Coronary artery (tissue), 2 donors: Measurements from ENCODE around the gene PAK1IP1.
"Not testable (repeated sequence)": the region's sequence is repeated elsewhere in the genome, so short reads cannot be mapped to it uniquely, and the experiment has no call there.

Experiments
- DNase-seq: peaks from one replicate; pipeline ENCODE4 v3.0.0-alpha.2; 2017; ENCODE audit warnings: low spot score
- H3K27ac ChIP-seq, 2 donors: fragments of 200-600 bp; sonication (generic); one replicate each; pipeline ENCODE4 v1.5.1; 2016 to 2019
- H3K4me3 ChIP-seq: fragments of 200-600 bp; sonication (generic); 2 replicates; pipeline ENCODE4 v1.5.1; 2016; ENCODE audit warnings: mild to moderate bottlenecking, moderate library complexity
- TF ChIP-seq, protein P1 (sequence below): fragments of 200-600 bp; sonication (generic); IDR thresholded peaks from one replicate; pipeline ENCODE4 v1.5.1; 2019; ENCODE audit warnings: antibody characterized with exemption

PAK1IP1 gene

GRCh38 chr6:10733151-10733715 is 38.5 kb downstream of the PAK1IP1 start:
- Histone ChIP-seq H3K27ac (no peak overlapping the region), H3K4me3 (no peak overlapping the region)
- TF ChIP-seq, protein P1, sequence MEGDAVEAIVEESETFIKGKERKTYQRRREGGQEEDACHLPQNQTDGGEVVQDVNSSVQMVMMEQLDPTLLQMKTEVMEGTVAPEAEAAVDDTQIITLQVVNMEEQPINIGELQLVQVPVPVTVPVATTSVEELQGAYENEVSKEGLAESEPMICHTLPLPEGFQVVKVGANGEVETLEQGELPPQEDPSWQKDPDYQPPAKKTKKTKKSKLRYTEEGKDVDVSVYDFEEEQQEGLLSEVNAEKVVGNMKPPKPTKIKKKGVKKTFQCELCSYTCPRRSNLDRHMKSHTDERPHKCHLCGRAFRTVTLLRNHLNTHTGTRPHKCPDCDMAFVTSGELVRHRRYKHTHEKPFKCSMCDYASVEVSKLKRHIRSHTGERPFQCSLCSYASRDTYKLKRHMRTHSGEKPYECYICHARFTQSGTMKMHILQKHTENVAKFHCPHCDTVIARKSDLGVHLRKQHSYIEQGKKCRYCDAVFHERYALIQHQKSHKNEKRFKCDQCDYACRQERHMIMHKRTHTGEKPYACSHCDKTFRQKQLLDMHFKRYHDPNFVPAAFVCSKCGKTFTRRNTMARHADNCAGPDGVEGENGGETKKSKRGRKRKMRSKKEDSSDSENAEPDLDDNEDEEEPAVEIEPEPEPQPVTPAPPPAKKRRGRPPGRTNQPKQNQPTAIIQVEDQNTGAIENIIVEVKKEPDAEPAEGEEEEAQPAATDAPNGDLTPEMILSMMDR: no peak
- DNase-seq: no peak

GRCh38 chr6:10733863-10734262 is 39.1 kb downstream of the PAK1IP1 start:
- H3K27ac ChIP-seq: no peak overlapping the region
- no peak for DNase-seq
- TF ChIP-seq, protein P1: no peak

GRCh38 chr6:10736731-10737130 is 42.0 kb downstream of the PAK1IP1 start:
- TF ChIP-seq, protein P1: no peak
- no peak overlapping the region for H3K27ac ChIP-seq
- DNase-seq: no peak
- no peak overlapping the region for H3K4me3 ChIP-seq

More at GRCh38 chr6:10733863-10734262, 39.1 kb downstream of the PAK1IP1 start:
- H3K4me3 ChIP-seq: no peak overlapping the region

- TF ChIP-seq, protein P1: no peak
- Histone ChIP-seq H3K27ac (no peak overlapping the region), H3K4me3 (no peak overlapping the region)
- DNase-seq: peak; percentile 26
Measured at GRCh38 chr6:10740061-10740460, 45.3 kb downstream of the PAK1IP1 start.

DNA sequence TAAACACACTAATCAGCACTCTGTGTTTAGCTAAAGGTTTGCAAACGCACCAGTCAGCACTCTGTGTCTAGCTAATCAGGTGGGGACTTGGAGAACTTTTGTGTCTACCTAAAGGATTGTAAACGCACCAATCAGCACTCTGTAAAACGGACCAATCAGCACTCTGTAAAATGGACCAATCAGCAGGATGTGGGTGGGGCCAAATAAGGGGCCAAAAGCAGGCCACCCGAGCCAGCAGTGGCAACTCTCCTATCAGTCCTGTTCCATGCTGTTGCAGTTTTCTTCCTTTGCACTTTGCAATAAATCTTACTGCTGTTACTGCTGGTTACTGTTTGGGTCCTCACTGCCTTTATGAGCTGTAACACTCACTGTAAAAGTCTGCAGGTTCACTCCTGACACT is 46.9 kb downstream of the PAK1IP1 start:
- H3K4me3 ChIP-seq: not testable (repeated sequence)

GRCh38 chr6:10742251-10742650 is 47.5 kb downstream of the PAK1IP1 start:
- TF ChIP-seq, protein P1: no peak
- H3K4me3 ChIP-seq: no peak overlapping the region

More for the DNA sequence above, 46.9 kb downstream of the PAK1IP1 start:
- H3K27ac ChIP-seq: not testable (repeated sequence)
- DNase-seq: peak; percentile 11

GRCh38 chr6:10743515-10743914 is 48.7 kb downstream of the PAK1IP1 start:
- TF ChIP-seq, protein P1: no peak
- Histone ChIP-seq H3K4me3 (no peak overlapping the region), H3K27ac (no peak overlapping the region)
- no peak for DNase-seq

More at GRCh38 chr6:10742251-10742650, 47.5 kb downstream of the PAK1IP1 start:
- no peak for DNase-seq
- no peak overlapping the region for H3K27ac ChIP-seq
